ENCODE data around the gene CNBD2.

DNA sequence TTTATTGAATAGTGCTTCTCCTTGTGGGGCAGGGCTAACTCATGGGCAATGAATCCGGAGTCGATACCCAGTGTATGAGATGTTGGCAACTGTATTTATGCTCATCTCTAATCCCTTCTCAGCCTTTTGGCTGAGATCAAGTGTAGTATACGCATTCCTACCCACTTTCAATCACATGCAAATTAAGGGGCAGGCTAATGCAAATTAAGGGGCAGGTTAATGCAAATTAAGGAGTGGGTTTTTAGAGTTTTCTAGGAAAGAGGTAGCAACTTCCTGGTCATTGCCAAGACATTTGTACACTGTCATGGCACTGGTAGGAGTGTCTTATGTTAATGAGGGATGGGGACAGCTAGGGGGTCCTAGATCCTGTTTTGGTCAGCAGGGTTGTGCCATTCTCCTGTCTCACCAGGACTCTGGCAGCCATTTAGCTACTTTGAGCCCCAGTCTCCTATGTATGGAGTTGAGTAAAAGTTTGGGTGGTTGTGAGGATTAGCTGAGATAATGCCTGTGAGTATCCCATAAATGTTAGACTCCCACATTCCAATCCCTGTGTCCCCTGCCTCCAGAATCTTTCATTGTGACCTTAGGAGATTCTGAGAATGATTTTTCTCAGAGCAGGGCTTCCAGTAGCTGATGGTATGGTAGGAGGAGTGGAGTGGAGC, at the start of gene CNBD2:
- TF ChIP-seq ZFP3 (CRISPR knock-in tag; IDR thresholded peaks at IDR 0.05), result no peak
- TF ChIP-seq ZNF565 (CRISPR knock-in tag; conservative IDR thresholded peaks at IDR 0.05; ENCODE audit: low read depth), result no peak
- TF ChIP-seq, protein P1, sequence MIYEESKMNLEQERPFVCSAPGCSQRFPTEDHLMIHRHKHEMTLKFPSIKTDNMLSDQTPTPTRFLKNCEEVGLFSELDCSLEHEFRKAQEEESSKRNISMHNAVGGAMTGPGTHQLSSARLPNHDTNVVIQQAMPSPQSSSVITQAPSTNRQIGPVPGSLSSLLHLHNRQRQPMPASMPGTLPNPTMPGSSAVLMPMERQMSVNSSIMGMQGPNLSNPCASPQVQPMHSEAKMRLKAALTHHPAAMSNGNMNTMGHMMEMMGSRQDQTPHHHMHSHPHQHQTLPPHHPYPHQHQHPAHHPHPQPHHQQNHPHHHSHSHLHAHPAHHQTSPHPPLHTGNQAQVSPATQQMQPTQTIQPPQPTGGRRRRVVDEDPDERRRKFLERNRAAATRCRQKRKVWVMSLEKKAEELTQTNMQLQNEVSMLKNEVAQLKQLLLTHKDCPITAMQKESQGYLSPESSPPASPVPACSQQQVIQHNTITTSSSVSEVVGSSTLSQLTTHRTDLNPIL (CRISPR knock-in tag; IDR thresholded peaks at IDR 0.05; ENCODE audit: low read depth), result no peak
- no peak for TF ChIP-seq ZFP30 (CRISPR knock-in tag; IDR thresholded peaks at IDR 0.05)
- no peak for TF ChIP-seq CSDC2 (CRISPR knock-in tag; IDR thresholded peaks at IDR 0.05)

Data from SK-N-SH treated with all-trans-retinoic acid at 6 μM for 48 hours (cell line).